GM18526 (cell line): Measurements from ENCODE around the gene FHL1.

Experiments
- POLR2A ChIP-seq: IDR thresholded peaks from 3 replicates; pipeline ENCODE4 v1.6.1; 2011; ENCODE audit not compliant: insufficient read length; ENCODE audit errors: extremely low read depth

FHL1 gene

DNA sequence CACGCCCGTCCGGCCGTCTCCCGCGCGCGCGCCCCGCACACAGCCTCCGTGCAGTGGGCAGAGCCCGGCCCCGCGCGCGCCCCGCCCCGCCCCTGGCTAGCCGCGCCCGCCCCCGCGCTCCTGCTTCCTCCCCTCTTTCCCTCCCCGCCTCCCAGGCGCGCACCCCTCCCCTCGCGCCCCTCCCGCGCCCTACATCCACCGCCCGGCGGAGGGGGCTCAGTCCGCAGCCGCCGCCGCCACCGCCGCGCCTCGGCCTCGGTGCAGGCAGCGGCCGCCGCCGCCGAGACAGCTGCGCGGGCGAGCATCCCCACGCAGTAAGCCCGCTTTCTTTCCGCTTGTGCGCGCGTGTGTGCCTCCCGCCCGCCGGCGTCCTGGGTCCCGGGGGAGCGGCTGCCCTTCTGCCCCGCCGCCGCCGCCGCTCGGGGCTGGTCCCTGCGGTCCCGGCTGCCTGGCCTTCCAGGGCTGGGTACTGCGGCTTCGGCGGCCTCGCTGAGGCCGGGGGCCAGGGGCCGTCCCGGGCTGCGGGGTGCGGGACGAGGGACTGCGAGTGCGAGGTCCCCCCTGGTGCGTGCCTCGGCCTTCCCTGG lies at the start of gene FHL1:
FHL1 (plus strand) TSS at position 219 of the 587 bp plus-strand sequence.
- TF ChIP-seq POLR2A = no peak

DNA sequence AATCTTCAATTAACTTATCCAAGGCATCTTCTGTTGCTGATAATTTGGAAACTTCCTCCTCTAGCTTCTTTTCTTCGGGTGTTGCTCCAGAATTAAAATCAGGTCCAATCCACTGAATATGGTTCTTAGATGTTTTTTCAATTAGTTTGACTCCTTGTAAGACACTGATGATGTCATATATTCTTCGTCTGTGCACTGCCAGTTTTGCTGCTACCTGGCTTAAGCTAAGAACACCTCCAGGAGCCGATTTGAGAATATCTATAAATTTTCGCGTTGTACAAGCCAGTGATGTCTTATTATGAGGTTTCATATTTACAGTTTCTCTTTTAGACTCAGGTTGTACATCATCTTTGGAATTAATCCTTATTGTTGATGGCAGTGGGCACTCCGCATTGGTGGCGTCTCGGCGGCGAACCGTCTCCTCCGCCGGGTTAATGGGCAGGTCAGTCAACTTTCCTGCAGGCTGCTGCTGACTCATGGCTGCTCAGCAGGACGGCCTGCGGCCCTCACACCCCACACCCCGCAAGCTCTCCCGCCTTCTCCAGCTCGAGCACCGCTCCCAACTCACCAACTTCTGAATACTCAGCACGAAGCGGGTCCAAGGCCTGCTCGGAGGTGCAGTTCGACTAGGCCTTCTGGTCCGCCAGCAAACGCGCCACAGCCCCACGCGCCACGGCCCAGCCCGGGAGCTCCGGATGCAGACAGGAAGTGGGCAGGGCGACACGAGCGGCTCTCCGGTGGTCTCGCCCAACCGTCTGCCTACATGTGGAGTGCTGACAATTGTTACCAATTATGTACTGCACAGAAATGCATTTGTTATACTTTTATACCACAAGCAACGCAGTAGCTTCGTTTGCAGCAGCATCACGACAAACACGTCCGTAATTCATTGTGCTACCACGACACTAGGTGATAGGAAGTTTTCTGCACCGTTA lies 49.2 kb upstream of the FHL1 start:
- no peak for TF ChIP-seq POLR2A

DNA sequence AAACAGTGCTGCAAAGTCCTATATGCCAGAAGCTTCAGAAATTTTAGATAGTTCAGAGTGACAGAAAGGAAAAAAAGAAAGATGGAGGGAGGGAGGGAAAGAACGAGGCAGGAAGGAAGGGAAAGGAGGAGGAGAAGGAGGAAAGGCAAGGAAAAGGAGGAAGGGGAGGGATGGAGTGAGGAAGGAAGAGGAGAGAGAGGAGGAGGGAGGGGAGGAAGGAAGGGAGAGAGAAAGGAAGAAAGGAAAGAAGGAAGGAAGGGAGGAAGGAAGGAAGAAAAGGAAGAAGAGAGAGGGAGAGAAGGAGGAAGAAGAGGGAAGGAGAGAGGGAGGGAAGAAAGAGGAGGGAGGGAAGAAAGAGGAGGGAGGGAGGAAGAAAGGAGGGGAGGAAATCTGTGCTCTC lies 42.4 kb upstream of the FHL1 start:
- no peak for TF ChIP-seq POLR2A

DNA sequence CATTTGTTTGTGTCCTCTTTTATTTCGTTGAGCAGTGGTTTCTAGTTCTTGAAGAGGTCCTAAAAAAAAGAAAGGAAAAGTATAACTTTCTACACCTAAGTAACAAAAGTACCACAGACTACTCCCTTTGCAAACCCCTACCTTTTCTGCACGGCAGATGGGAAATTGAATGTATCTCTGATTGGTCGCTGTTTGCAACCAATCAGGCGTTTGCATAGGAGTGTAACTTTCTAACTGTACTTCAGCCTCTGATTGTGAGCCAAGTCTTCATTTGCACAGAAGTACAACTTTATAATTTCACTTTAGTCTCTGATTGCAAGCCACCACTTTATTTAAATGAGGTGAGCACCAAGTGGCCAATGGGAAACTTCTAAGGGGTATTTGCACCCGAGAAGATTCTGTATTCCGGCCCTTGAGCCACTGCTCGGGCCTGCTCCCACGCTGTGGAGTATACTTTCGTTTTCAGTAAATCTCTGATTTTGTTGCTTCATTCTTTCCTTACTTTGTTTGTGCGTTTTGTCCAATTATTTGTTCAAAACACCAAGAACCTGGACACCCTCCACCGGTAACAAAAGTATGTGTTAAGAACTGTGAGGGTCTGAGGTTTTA lies 40.3 kb upstream of the FHL1 start:
- TF ChIP-seq POLR2A = no peak

DNA sequence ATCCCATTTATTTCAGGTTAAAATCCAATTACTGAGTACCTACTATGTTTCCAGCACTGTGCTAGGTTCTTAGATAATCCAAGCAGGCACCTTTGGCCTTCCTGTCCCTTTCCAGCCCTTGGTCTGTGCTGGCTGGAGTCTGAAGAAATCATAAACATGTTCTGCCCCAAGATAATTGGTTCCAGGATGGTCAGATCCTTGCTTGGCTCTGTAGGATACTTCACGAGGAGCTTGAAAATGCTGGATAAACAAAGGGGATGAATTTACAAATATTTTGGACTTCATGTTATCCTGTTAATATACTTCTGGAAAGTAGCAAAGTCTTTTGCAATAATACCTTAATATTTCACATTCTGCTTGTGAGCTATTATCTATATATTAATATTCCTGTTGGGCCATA lies 35.0 kb upstream of the FHL1 start:
- no peak for TF ChIP-seq POLR2A

DNA sequence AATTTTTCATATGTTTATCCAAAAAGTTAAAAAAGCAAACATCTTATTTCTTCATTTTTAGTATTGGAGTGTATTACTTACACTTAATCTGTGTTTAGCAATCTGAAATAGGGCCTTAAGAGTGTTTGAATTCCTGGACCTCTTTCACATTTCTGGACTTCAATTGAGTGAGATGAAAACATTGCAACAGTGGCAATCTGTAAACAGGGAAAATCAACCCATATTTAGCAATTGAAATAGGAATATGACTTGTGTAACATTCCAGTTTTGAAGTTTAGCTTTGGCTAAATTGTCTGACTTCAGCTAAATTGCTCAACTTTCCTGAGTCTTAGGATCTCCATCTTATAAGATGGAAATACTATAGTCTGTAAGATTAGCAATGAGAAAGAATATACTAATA lies 34.6 kb upstream of the FHL1 start:
- no peak for TF ChIP-seq POLR2A

DNA sequence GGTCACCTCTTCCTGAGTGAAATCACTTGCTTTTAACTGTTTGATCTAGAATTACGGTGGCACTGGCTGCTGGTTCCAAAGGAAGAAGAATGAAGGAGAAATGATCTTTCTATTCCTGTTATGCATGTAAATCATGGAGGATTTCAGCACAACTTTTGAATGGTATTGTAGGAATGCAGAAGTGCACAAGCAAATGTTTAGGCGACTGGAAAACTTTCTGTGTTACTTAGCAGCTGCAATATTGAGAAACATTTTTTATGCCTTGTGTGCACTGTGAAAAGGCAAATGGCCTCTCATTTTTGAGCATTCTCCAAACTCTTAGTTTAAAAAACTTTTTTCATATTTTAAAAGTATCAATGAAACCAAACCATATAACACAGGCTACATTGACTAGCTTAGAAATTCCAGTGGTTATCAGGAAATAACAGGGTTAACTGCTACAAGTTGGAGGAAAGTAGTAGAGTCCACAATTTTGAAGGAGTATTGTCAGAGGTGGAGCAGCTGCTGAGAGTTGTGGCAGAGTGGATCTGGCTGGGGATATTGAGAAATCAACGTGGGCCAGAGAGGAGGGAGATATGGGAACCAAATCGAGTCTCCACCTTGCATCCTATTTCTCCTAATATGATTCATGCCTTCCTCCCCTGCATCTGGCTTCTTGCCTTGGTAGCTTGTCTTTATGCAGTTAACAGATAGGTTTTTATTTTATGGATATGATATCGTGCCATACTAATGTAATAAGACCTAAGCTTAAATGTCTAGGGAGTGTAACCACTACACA lies 32.0 kb upstream of the FHL1 start:
- no peak for TF ChIP-seq POLR2A

DNA sequence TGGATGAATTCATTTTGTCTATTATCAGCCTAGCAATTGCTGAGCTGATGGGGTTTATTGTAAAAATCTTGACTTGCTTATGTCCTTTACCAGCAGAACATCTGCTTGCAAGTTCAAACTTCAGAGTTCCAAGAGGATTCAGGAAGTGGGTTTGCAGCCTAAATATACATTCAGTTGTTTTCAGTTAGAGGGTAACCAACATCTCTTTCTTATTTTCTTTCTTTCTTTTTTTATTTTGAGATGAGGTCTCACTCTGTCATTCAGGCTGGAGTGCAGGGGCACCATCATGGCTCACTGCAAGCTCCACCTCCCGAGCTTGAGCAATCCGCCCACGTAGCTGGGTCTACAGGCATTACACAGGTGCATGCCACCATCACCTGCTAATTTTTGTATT lies 31.4 kb upstream of the FHL1 start:
- TF ChIP-seq POLR2A = no peak

DNA sequence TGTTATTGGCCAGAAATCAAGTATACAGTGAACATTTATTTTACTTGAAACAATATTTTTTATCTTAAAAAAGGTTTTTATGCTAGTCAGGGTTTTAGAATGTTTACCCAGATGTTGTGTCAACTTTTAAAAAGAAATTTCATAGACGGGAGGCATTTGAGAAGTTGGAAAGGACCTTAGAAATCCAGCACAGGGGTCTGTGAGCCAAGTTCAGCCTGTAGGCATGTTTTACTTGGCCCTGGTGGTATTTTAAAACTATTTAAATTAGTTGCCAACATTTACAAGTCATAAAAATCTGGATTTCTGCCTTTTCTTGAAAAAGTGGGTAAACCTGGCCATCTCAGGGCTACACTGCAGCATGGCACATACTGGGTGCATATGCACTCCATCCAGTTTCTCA lies 25.5 kb upstream of the FHL1 start:
- no peak for TF ChIP-seq POLR2A

DNA sequence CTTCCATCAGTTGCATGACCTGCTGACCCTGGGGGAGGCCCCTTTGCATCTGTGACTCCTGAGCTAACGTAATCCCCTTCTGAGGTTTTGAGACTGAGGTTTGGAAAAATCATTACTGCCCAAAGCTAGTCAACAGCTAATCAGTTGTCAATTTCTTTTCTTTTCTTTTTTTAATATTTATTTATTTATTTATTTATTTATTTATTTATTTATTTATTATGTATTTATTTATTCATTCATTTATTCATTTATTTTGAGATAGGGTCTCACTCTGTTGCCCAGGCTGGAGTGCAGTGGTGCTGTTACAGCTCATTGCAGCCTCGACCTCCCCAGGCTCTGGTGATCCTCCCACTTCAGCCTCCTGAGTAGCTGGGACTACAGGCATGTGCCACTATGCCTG lies 25.1 kb upstream of the FHL1 start:
- TF ChIP-seq POLR2A = no peak

DNA sequence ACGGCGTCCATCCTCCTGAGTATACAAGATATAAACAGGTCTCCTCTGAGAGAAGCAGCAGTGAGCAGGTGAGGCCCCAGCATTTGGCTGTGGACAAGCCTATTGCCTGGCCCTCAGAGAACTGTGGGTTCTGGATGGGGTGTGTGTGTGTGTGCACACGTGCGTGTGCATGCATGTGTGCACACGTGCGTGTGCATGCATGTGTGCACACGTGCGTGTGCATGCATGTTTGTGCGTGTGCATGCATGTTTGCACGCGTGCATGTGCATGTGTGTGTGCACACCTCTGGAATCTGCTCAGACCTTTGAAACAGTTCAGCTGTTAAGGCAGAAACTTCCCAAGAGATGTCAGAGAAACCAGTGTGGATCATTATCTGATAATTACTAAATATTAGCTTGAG lies 22.2 kb upstream of the FHL1 start:
- no peak for TF ChIP-seq POLR2A

DNA sequence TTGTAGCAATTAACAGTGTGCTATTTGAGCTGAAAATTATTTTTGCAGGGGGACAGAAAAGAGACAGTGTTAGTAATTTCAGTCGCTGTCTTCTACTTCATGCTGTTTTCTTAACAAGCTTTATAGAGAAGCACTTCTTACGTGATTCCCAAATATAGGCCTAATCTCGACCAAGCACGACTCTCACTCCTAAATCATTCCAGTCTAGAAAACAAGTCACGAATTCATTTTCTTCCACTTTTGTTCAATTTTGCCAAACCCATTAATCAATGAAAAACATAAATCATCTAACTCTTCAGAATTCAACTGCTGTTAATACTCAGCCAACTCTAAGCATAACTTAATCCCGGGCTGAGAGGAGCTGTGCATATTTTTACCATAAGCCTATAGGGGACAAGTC lies 21.0 kb upstream of the FHL1 start:
- TF ChIP-seq POLR2A = no peak

DNA sequence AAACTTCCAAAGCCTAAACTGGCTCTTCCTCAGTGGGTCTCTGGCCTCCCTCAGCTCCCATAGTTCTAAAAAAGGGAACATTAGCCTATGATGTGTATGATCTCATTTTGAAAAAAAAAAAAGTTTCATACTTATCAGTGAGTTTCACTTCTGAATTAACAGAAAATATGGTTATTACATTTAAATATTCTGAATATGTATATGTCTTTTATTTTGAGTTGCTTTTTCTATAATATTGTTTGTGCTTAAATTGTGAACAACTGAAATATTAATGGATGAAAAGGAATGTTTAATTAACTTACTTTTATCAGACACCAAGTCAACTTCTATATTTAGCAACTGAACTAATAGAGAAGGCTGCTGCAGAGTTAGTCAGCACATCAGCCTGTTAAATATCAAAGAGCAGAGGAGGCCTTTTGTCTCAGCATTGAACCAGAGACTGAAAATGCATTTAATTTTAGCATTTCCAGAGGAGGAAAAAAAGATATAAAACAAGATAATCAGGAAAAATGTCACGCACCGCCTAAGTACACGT lies 20.4 kb upstream of the FHL1 start:
- no peak for TF ChIP-seq POLR2A

DNA sequence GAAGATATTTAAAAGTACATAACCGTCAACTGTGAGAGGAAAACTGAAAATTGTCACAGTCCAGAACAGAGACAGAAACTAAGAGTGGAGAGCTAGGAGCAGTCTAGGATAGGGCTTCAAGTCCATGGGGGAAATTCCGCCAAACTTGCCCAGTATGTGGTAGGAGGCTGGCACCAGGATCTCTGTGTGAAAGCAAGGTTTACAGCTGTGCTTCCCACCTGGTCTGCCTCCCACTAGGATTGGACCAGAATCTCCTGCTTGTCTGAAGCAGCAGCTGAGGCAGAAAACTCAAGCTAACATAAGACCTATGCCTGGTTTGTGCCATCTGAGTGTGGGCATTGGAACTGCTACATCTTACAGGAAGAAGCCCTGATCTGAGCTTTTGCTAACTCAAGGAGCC lies 18.6 kb upstream of the FHL1 start:
- TF ChIP-seq POLR2A = no peak
